Epithelial cell of esophagus (primary cell): Measurements from ENCODE around the gene TMEM50B.

Experiments used
- DNase-seq: peaks from one replicate; pipeline ENCODE4 v3.0.0; 2010; ENCODE audit warnings: low read depth
- H3K4me3 ChIP-seq: 2 replicates; pipeline ENCODE4 v1.5.1; 2011; ENCODE audit warnings: mild to moderate bottlenecking, low read length, control low read depth
- CTCF ChIP-seq: IDR thresholded peaks from 2 replicates; pipeline ENCODE4 v1.5.1; 2011; ENCODE audit warnings: low read depth, mild to moderate bottlenecking, low read length, control low read depth, inconsistent platforms; ENCODE audit not compliant: insufficient read depth; ENCODE audit errors: missing control alignments

TMEM50B gene

GRCh38 chr21:33406493-33406892 lies 73.3 kb downstream of the TMEM50B start:
- no peak overlapping the region for H3K4me3 ChIP-seq
- DNase-seq, result no peak
- TF ChIP-seq CTCF, result no peak

- H3K4me3 ChIP-seq, result peak overlapping the region; percentile 77
- no peak for TF ChIP-seq CTCF
- DNase-seq, result peak; percentile 38
These were observed 75.8 kb downstream of the TMEM50B start for GRCh38 chr21:33403786-33404585.

- TF ChIP-seq CTCF, result no peak
- peak; percentile 41 for DNase-seq
- peak within 1 kb of the TSS; percentile 77 for H3K4me3 ChIP-seq
These were observed 76.5 kb downstream of the TMEM50B start, which contains the start of gene IFNGR2 for GRCh38 chr21:33403128-33403785. Gene IFNGR2 (plus strand): TSS chr21:33403413. CDS start chr21:33403544, 131 bp downstream.

GRCh38 chr21:33402001-33402979 lies 77.5 kb downstream of the TMEM50B start:
- peak overlapping the region; percentile 77 for H3K4me3 ChIP-seq
- peak; percentile 84 for DNase-seq
- no peak for TF ChIP-seq CTCF

GRCh38 chr21:33401630-33401992 lies 78.2 kb downstream of the TMEM50B start:
- no peak for TF ChIP-seq CTCF
- DNase-seq, result no peak
- no peak overlapping the region for H3K4me3 ChIP-seq
